ENCODE data around the gene SMAD3.

The SMAD3 gene

GRCh38 chr15:67087507-67088172 is 22.2 kb downstream of the SMAD3 start:
- DNase-seq (ENCODE audit: low spot score) = no peak
- no peak for TF ChIP-seq CTCF (IDR thresholded peaks at IDR 0.05; ENCODE audit: extremely low read depth, missing control alignments)

GRCh38 chr15:67089217-67090193 is 24.1 kb downstream of the SMAD3 start:
- TF ChIP-seq CTCF (IDR thresholded peaks at IDR 0.05; ENCODE audit: extremely low read depth, missing control alignments) = no peak
- no peak for DNase-seq (ENCODE audit: low spot score)

- DNase-seq (ENCODE audit: low spot score) = no peak
- TF ChIP-seq CTCF (IDR thresholded peaks at IDR 0.05; ENCODE audit: extremely low read depth, missing control alignments) = no peak
Measured at GRCh38 chr15:67090297-67091070, 25.1 kb downstream of the SMAD3 start.

- TF ChIP-seq CTCF (IDR thresholded peaks at IDR 0.05; ENCODE audit: extremely low read depth, missing control alignments) = no peak
- peak; percentile 63 for DNase-seq (ENCODE audit: low spot score)
Measured at GRCh38 chr15:67091071-67091979, 25.9 kb downstream of the SMAD3 start.

- TF ChIP-seq CTCF (IDR thresholded peaks at IDR 0.05; ENCODE audit: extremely low read depth, missing control alignments) = no peak
- DNase-seq (ENCODE audit: low spot score) = no peak
Measured at GRCh38 chr15:67091980-67092677, 26.7 kb downstream of the SMAD3 start.
